ENCODE measurements around the gene ZNF532. TPM values are rescaled to one million over a fixed set of nuclear protein-coding genes. Genes with fewer than 3 reads are reported as not detected.

Gene ZNF532
- total and polyA plus RNA-seq, 8 donors, result 5.7 to 21.2 (median 8.8) TPM

Other genes with a start within 250 kb of the ZNF532 start
- gene ALPK2, start 235.8 kb upstream of the ZNF532 start, total RNA-seq, result under 1 TPM in 5 of 6 donors, not detected in 1; 0.06 to 0.44 (median 0.12) TPM
- under 1 TPM; 0.02 to 0.08 TPM for gene ALPK2, start 235.8 kb upstream of the ZNF532 start, polyA plus RNA-seq
- gene MALT1, start 193.4 kb upstream of the ZNF532 start, total RNA-seq, result 10 to 100 TPM in 2 of 6 donors, 1 to 10 TPM in 4; 6.7 to 12.9 (median 7.7) TPM
- gene MALT1, start 193.4 kb upstream of the ZNF532 start, polyA plus RNA-seq, result 1 to 10 TPM; 3.2 to 6.7 TPM